Measurements from ENCODE around the gene COMMD8.

Gene COMMD8

DNA sequence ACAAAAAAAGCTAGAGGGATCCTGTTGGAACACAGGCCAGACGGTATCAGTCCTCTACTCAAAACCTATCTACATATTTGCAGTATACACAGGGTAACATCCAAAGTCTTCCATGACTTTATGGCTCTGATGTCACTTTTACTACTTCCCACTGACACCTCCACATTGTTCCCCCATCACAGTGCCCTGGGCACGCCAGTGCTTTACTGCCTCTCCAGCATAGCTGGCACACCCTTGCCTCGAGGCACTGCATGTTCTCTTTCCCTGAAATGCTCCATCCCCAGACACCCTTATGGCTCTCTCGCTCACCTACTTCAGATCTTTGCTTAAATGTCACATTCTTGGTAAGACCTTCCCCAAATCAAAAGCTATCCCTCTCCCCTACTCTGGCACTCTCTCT lies 15.3 kb upstream of the COMMD8 start:
- Histone ChIP-seq H3K36me3 (no peaks in the 10 kb centered on the region), H3K9me3 (no peaks in the 10 kb centered on the region), H3K27me3 (no peaks in the 10 kb centered on the region), H3K4me3 (ENCODE audit: low read depth, low read length) (no peak overlapping the region), H3K4me1 (no peaks in the 10 kb centered on the region)
- TF ChIP-seq, protein P1, sequence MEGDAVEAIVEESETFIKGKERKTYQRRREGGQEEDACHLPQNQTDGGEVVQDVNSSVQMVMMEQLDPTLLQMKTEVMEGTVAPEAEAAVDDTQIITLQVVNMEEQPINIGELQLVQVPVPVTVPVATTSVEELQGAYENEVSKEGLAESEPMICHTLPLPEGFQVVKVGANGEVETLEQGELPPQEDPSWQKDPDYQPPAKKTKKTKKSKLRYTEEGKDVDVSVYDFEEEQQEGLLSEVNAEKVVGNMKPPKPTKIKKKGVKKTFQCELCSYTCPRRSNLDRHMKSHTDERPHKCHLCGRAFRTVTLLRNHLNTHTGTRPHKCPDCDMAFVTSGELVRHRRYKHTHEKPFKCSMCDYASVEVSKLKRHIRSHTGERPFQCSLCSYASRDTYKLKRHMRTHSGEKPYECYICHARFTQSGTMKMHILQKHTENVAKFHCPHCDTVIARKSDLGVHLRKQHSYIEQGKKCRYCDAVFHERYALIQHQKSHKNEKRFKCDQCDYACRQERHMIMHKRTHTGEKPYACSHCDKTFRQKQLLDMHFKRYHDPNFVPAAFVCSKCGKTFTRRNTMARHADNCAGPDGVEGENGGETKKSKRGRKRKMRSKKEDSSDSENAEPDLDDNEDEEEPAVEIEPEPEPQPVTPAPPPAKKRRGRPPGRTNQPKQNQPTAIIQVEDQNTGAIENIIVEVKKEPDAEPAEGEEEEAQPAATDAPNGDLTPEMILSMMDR (IDR thresholded peaks at IDR 0.05; ENCODE audit: low read depth, low read length) = no peak
- DNase-seq = no peak

GRCh38 chr4:47475411-47475810 lies 11.9 kb upstream of the COMMD8 start:
- no peak overlapping the region for H3K4me3 ChIP-seq (ENCODE audit: low read depth, low read length)
- H3K4me1 ChIP-seq = no peaks in the 10 kb centered on the region
- no peaks in the 10 kb centered on the region for H3K36me3 ChIP-seq
- no peaks in the 10 kb centered on the region for H3K9me3 ChIP-seq
- H3K27me3 ChIP-seq = no peaks in the 10 kb centered on the region
- TF ChIP-seq, protein P1 (IDR thresholded peaks at IDR 0.05; ENCODE audit: low read depth, low read length) = no peak
- no peak for DNase-seq

- H3K4me1 ChIP-seq = no peaks in the 10 kb centered on the region
- TF ChIP-seq, protein P1 (IDR thresholded peaks at IDR 0.05; ENCODE audit: low read depth, low read length) = no peak
- no peak for DNase-seq
- H3K27me3 ChIP-seq = no peaks in the 10 kb centered on the region
- H3K36me3 ChIP-seq = no peaks in the 10 kb centered on the region
- no peaks in the 10 kb centered on the region for H3K9me3 ChIP-seq
- no peak overlapping the region for H3K4me3 ChIP-seq (ENCODE audit: low read depth, low read length)
These were observed 11.3 kb upstream of the COMMD8 start for GRCh38 chr4:47474799-47475198.

- no peak for DNase-seq
- Histone ChIP-seq H3K4me1 (peaks cover 5% of the 10 kb centered on the region), H3K36me3 (no peaks in the 10 kb centered on the region), H3K27me3 (no peaks in the 10 kb centered on the region), H3K4me3 (ENCODE audit: low read depth, low read length) (no peak overlapping the region), H3K9me3 (no peaks in the 10 kb centered on the region)
- TF ChIP-seq, protein P1 (IDR thresholded peaks at IDR 0.05; ENCODE audit: low read depth, low read length) = no peak
These were observed 9.7 kb upstream of the COMMD8 start for GRCh38 chr4:47473141-47473750.

DNA sequence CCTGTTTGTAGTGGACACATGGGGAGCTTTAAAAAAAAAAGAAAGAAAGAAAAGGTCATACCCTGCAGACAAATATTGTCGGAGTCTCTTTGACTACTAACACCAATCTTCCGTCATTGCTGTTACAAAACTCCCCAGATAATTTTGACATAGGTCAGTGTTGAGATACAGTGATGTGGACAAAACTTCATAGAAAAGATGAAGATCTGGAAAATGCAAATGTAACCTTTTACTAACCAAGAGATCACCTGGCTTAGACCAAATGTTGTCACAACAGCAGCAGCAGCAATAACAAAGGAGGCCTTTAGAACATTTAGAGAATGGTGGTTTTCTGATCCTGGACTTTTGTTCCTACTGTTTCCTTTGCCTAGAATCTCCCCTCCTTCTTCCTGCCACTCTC lies 8.1 kb upstream of the COMMD8 start:
- DNase-seq = no peak
- Histone ChIP-seq H3K4me1 (peaks cover 5% of the 10 kb centered on the region), H3K36me3 (no peaks in the 10 kb centered on the region), H3K4me3 (ENCODE audit: low read depth, low read length) (no peak overlapping the region), H3K9me3 (no peaks in the 10 kb centered on the region), H3K27me3 (no peaks in the 10 kb centered on the region)
- TF ChIP-seq, protein P1 (IDR thresholded peaks at IDR 0.05; ENCODE audit: low read depth, low read length) = no peak

- H3K36me3 ChIP-seq = no peaks in the 10 kb centered on the region
- H3K27me3 ChIP-seq = no peaks in the 10 kb centered on the region
- TF ChIP-seq, protein P1 (IDR thresholded peaks at IDR 0.05; ENCODE audit: low read depth, low read length) = no peak
- no peak for DNase-seq
- H3K4me3 ChIP-seq (ENCODE audit: low read depth, low read length) = no peak overlapping the region
- H3K9me3 ChIP-seq = no peaks in the 10 kb centered on the region
- peaks cover 5% of the 10 kb centered on the region for H3K4me1 ChIP-seq
These were observed 7.6 kb upstream of the COMMD8 start for GRCh38 chr4:47471064-47471463.

Data from BE2C (cell line).